Measurements from ENCODE around the gene LRFN3.

DNA sequence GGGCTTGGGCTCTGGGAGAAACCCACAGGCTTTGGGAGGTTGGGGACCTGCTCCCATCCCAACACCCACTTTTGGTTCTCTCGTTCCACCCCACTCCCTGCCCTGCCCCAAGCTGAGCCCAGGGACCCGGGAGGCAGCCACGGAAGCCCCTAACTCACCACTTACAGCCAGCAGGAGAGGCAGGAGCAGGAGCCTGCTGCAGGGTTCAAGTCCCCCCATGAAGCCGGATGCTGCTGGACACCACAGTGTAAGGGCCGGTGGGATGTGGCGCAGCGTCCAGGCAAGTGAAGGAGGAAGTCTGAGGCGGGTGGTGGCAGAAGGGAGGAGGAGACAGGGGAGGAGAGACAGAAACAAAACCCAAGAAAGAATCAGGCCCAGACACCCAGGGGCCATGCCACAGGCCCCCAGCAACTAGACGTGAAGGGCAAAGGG is 28.1 kb upstream of the LRFN3 start, which contains the start of gene TYROBP:
- TF ChIP-seq, protein P1, sequence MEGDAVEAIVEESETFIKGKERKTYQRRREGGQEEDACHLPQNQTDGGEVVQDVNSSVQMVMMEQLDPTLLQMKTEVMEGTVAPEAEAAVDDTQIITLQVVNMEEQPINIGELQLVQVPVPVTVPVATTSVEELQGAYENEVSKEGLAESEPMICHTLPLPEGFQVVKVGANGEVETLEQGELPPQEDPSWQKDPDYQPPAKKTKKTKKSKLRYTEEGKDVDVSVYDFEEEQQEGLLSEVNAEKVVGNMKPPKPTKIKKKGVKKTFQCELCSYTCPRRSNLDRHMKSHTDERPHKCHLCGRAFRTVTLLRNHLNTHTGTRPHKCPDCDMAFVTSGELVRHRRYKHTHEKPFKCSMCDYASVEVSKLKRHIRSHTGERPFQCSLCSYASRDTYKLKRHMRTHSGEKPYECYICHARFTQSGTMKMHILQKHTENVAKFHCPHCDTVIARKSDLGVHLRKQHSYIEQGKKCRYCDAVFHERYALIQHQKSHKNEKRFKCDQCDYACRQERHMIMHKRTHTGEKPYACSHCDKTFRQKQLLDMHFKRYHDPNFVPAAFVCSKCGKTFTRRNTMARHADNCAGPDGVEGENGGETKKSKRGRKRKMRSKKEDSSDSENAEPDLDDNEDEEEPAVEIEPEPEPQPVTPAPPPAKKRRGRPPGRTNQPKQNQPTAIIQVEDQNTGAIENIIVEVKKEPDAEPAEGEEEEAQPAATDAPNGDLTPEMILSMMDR (IDR thresholded peaks at IDR 0.05), result no peak
- TF ChIP-seq, protein P2, sequence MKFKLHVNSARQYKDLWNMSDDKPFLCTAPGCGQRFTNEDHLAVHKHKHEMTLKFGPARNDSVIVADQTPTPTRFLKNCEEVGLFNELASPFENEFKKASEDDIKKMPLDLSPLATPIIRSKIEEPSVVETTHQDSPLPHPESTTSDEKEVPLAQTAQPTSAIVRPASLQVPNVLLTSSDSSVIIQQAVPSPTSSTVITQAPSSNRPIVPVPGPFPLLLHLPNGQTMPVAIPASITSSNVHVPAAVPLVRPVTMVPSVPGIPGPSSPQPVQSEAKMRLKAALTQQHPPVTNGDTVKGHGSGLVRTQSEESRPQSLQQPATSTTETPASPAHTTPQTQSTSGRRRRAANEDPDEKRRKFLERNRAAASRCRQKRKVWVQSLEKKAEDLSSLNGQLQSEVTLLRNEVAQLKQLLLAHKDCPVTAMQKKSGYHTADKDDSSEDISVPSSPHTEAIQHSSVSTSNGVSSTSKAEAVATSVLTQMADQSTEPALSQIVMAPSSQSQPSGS (CRISPR knock-in tag; IDR thresholded peaks at IDR 0.05; ENCODE audit: borderline replicate concordance, low read depth), result no peak
- TF ChIP-seq MXD4 (CRISPR knock-in tag; IDR thresholded peaks at IDR 0.05; ENCODE audit: borderline replicate concordance) (no peak), JUN (CRISPR knock-in tag; IDR thresholded peaks at IDR 0.05) (no peak), NFYB (CRISPR knock-in tag; conservative IDR thresholded peaks at IDR 0.05; ENCODE audit: low read depth) (no peak), SP1 (CRISPR knock-in tag; conservative IDR thresholded peaks at IDR 0.05) (no peak), CREM (CRISPR knock-in tag; IDR thresholded peaks at IDR 0.05) (no peak), NR1H2 (CRISPR knock-in tag; IDR thresholded peaks at IDR 0.05) (no peak), ZNF232 (CRISPR knock-in tag; IDR thresholded peaks at IDR 0.05) (no peak), NFE2L1 (CRISPR knock-in tag; IDR thresholded peaks at IDR 0.05) (no peak), CREB1 (CRISPR knock-in tag; IDR thresholded peaks at IDR 0.05) (no peak)
- TF ChIP-seq, protein P3, sequence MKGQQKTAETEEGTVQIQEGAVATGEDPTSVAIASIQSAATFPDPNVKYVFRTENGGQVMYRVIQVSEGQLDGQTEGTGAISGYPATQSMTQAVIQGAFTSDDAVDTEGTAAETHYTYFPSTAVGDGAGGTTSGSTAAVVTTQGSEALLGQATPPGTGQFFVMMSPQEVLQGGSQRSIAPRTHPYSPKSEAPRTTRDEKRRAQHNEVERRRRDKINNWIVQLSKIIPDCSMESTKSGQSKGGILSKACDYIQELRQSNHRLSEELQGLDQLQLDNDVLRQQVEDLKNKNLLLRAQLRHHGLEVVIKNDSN (CRISPR knock-in tag; IDR thresholded peaks at IDR 0.05), result no peak
- TF ChIP-seq, protein P4, sequence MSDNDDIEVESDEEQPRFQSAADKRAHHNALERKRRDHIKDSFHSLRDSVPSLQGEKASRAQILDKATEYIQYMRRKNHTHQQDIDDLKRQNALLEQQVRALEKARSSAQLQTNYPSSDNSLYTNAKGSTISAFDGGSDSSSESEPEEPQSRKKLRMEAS (CRISPR knock-in tag; IDR thresholded peaks at IDR 0.05), result no peak

All from WTC11 (cell line).